DND-41 (cell line): Measurements from ENCODE around the gene SMOC2.

ENCODE experiments used
- CTCF ChIP-seq: IDR thresholded peaks from 2 replicates; pipeline ENCODE4 v1.5.1; 2012; ENCODE audit warnings: borderline replicate concordance, low read length, moderate library complexity, mild to moderate bottlenecking; ENCODE audit not compliant: poor library complexity, severe bottlenecking; ENCODE audit errors: extremely low read depth
- EZH2 ChIP-seq: IDR thresholded peaks from 3 replicates; pipeline ENCODE4 v1.6.1; 2012; ENCODE audit warnings: borderline replicate concordance, low read depth, mild to moderate bottlenecking, moderate library complexity, low read length, inconsistent platforms; ENCODE audit not compliant: severe bottlenecking

- TF ChIP-seq CTCF (no peak), EZH2 (no peak)
These were observed 169.0 kb downstream of the SMOC2 start for GRCh38 chr6:168609914-168610490.
